B cell (primary cell): ENCODE results near the gene MAP1B. TPM values are rescaled to one million over a fixed set of nuclear protein-coding genes. Genes with fewer than 3 reads are reported as not detected.

Experiments used
- ATAC-seq: fragments of 200-7000 bp; cut with Tn5 transposase; one replicate; pipeline ENCODE4 v1.10.0; 2021; ENCODE audit warnings: low read depth, mild to moderate bottlenecking, moderate number of reproducible peaks, moderate library complexity
- CTCF ChIA-PET: fragments of 350-600 bp; sonication (Branson Sonifier 250); formaldehyde crosslinking; loops from one replicate; lab custom pipeline; 2021; ENCODE audit warnings: antibody characterized with exemption, inconsistent platforms; lab: Charles Lee
- POLR2A ChIA-PET: fragments of 350-600 bp; sonication (Branson Sonifier 250); formaldehyde crosslinking; loops from one replicate; lab custom pipeline; 2021; ENCODE audit warnings: antibody characterized with exemption; lab: Charles Lee
- DNase-seq: peaks from one replicate; pipeline ENCODE4 v3.0.0; 2013
- H2AFZ ChIP-seq: 2 replicates; pipeline ENCODE4 v1.6.1; 2012; ENCODE audit warnings: mild to moderate bottlenecking, low read depth, low read length; ENCODE audit not compliant: insufficient read depth, poor library complexity, severe bottlenecking
- H3K27ac ChIP-seq, 2 donors: 1 replicate in 1 of 2; 2 replicates in 1 of 2; pipeline ENCODE4 v1.5.1; 2012 to 2013; ENCODE audit warnings: low read length in 2 of 2, mild to moderate bottlenecking in 2 of 2, moderate library complexity in 1 of 2
- H3K27me3 ChIP-seq, 4 experiments: fragments of 200-600 bp in 1 of 4; sonication (generic) in 1 of 4; replicated peaks in 1 of 4; 1 replicate in 2 of 4; 2 replicates in 2 of 4; pipeline versions ENCODE4 v1.6.1 to v1.7.0; 2013 to 2016; ENCODE audit warnings: low read length in 3 of 4, mild to moderate bottlenecking in 2 of 4, mixed read lengths in 1 of 4, moderate library complexity in 1 of 4; ENCODE audit not compliant: insufficient read depth in 4 of 4, control insufficient read depth in 3 of 4; ENCODE audit errors: control extremely low read depth in 1 of 4
- H3K36me3 ChIP-seq, 2 experiments: replicated peaks in 1 of 2; 1 replicate in 1 of 2; 2 replicates in 1 of 2; pipeline versions ENCODE4 v1.6.1 to v1.7.1; 2013; ENCODE audit warnings: low read length in 1 of 2; ENCODE audit not compliant: insufficient read depth in 2 of 2, control insufficient read depth in 1 of 2; ENCODE audit errors: control extremely low read depth in 1 of 2, extremely low read depth in 1 of 2
- H3K4me1 ChIP-seq, 2 donors: fragments of 200-600 bp in 1 of 2; sonication (generic) in 1 of 2; 1 replicate in 1 of 2; 2 replicates in 1 of 2; pipeline versions ENCODE4 v1.5.1 to v1.6.1; 2013 to 2017; ENCODE audit warnings: low read length in 2 of 2; ENCODE audit not compliant: control insufficient read depth in 2 of 2, insufficient read depth in 2 of 2
- H3K4me2 ChIP-seq: replicated peaks from 2 replicates; pipeline ENCODE3; 2012; ENCODE audit warnings: mild to moderate bottlenecking, low read depth, low read length; ENCODE audit not compliant: poor library complexity, severe bottlenecking
- H3K4me3 ChIP-seq, 5 experiments: fragments of 200-600 bp in 1 of 5; sonication (generic) in 1 of 5; 1 replicate in 3 of 5; 2 replicates in 2 of 5; pipeline versions ENCODE4 v1.5.1 to v1.7.0; 2011 to 2016; ENCODE audit warnings: low read length in 4 of 5, mild to moderate bottlenecking in 4 of 5, low read depth in 2 of 5, control low read depth in 1 of 5, moderate library complexity in 1 of 5; ENCODE audit not compliant: insufficient read depth in 1 of 5; ENCODE audit errors: control extremely low read depth in 1 of 5, extremely low read depth in 1 of 5
- H3K79me2 ChIP-seq: fragments of 200-600 bp; sonication (generic); one replicate; pipeline ENCODE4 v1.6.0; 2016; ENCODE audit warnings: low read length; ENCODE audit not compliant: control insufficient read depth, insufficient read depth
- H3K9ac ChIP-seq: fragments of 200-600 bp; sonication (generic); 2 replicates; pipeline ENCODE4 v1.6.1; 2017; ENCODE audit warnings: mild to moderate bottlenecking, low read length, moderate library complexity
- H3K9me3 ChIP-seq, 3 donors: one replicate each; pipeline versions ENCODE4 v1.6.1 to v1.7.1; 2013; ENCODE audit warnings: low read length in 2 of 3; ENCODE audit not compliant: control insufficient read depth in 2 of 3, insufficient read depth in 1 of 3; ENCODE audit errors: control extremely low read depth in 1 of 3
- H4K20me1 ChIP-seq: 2 replicates; pipeline ENCODE4 v1.6.0; 2012; ENCODE audit warnings: mild to moderate bottlenecking, low read length; ENCODE audit not compliant: insufficient read depth, control insufficient read depth, poor library complexity, severe bottlenecking
- H3K27ac Mint-ChIP-seq: one replicate; pipeline ENCODE4 v1.8.0; 2021; ENCODE audit warnings: mixed read lengths
- H3K27me3 Mint-ChIP-seq: one replicate; pipeline ENCODE4 v1.8.0; 2021; ENCODE audit warnings: mixed read lengths
- H3K4me1 Mint-ChIP-seq: one replicate; pipeline ENCODE4 v1.8.0; 2021; ENCODE audit warnings: mixed read lengths
- H3K4me3 Mint-ChIP-seq: one replicate; pipeline ENCODE4 v1.8.0; 2021; ENCODE audit warnings: mixed read lengths
- H3K9me3 Mint-ChIP-seq: one replicate; pipeline ENCODE4 v1.8.0; 2022; ENCODE audit warnings: mixed read lengths; ENCODE audit not compliant: insufficient read depth
- EZH2 ChIP-seq: IDR thresholded peaks from 2 replicates; pipeline ENCODE4 v1.6.1; 2012; ENCODE audit warnings: borderline replicate concordance, low read depth, mild to moderate bottlenecking, moderate library complexity, low read length; ENCODE audit not compliant: insufficient read depth, poor library complexity, severe bottlenecking
- WGBS: methylation state at CpG from one replicate; pipeline ENCODE4 v1.1.5; 2013; ENCODE audit warnings: missing lambda C conversion rate; ENCODE audit not compliant: insufficient coverage; 5-methylcytosine and 5-hydroxymethylcytosine counted together
- intact Hi-C: fragments of 100-400 bp; cut with micrococcal nuclease; formaldehyde crosslinking; loops from one replicate; pipeline ENCODE4 v1.10.0; 2022
- polyA plus RNA-seq: library from polyadenylated mRNA; depleted of rRNA; stranded (reverse); fragments of >200 nt; gene quantifications from 2 replicates; pipeline ENCODE4 v1.2.3, GENCODE V29; 2012
- total RNA-seq, 2 donors: library from RNA; stranded (reverse); fragments of 120-200 nt in 1 of 2; gene quantifications; 1 replicate in 1 of 2; 2 replicates in 1 of 2; pipeline versions ENCODE4 v1.2.3 to v1.2.4, GENCODE V29; 2013 to 2022
- TF ChIP-seq, protein P1 (sequence below): fragments of 200-600 bp; IDR thresholded peaks from one replicate; pipeline ENCODE4 v1.8.0; 2022; ENCODE audit warnings: antibody characterized with exemption, mild to moderate bottlenecking

MAP1B gene
- total and polyA plus RNA-seq, 2 donors (not counting 1 experiment from before 2014, with no cell fraction given): 0.15 TPM; not detected in 1

DNA sequence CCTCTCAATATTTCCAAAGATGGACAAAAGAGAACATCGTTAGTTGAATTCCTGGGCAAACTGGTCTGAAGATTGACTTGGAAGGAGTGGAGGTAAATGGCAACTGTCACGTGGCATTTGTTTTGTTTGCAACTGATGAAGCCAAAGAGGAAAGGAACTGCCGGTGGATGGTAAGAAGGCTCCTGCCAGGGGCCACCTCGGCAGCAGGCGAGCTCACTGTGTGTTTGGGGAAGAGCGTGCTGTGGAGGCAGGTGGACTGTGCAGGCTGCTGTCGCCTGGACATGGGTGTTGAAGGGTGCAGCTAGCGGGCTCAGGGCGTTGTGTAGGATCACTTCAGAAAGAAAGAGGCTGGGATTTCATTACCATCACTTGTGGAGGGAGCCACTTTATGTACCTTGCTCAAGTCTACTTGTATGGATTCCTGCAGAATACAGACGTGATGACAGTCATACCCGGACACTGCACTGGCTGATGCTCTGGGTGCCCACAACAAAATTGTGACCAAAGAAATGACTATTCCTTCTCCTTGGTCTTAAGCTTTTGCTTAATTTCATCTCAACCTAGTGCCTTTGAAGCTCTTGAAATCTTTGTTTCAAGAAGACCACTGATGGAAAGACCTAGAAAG lies 72.7 kb downstream of the MAP1B start:
- CTCF ChIA-PET: no interaction called here
- intact Hi-C loops: no loop called here
- Histone ChIP-seq H3K27ac (no peak overlapping the region), H3K4me1 (no peaks in the 10 kb centered on the region), H3K27me3 (peaks cover 0 to 10% (median 0%) of the 10 kb centered on the region in 4 experiments), H2AFZ (no peak overlapping the region), H3K4me3 (no peak overlapping the region), H3K79me2 (no peaks in the 10 kb centered on the region), H3K9me3 (no peaks in the 10 kb centered on the region), H3K4me2 (no peak overlapping the region), H4K20me1 (no peaks in the 10 kb centered on the region), H3K36me3 (no peaks in the 10 kb centered on the region), H3K9ac (no peak overlapping the region)
- no peaks in the 10 kb centered on the region for H3K9me3 Mint-ChIP-seq
- H3K4me1 Mint-ChIP-seq: no peaks in the 10 kb centered on the region
- no peak for DNase-seq
- TF ChIP-seq EZH2: no peak
- TF ChIP-seq, protein P1, sequence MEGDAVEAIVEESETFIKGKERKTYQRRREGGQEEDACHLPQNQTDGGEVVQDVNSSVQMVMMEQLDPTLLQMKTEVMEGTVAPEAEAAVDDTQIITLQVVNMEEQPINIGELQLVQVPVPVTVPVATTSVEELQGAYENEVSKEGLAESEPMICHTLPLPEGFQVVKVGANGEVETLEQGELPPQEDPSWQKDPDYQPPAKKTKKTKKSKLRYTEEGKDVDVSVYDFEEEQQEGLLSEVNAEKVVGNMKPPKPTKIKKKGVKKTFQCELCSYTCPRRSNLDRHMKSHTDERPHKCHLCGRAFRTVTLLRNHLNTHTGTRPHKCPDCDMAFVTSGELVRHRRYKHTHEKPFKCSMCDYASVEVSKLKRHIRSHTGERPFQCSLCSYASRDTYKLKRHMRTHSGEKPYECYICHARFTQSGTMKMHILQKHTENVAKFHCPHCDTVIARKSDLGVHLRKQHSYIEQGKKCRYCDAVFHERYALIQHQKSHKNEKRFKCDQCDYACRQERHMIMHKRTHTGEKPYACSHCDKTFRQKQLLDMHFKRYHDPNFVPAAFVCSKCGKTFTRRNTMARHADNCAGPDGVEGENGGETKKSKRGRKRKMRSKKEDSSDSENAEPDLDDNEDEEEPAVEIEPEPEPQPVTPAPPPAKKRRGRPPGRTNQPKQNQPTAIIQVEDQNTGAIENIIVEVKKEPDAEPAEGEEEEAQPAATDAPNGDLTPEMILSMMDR: no peak
- H3K27me3 Mint-ChIP-seq: peaks cover 26% of the 10 kb centered on the region
- no peak overlapping the region for H3K27ac Mint-ChIP-seq
- 96% methylated on average over 11 of the region's 11 CpGs for WGBS
- POLR2A ChIA-PET: no interaction called here
- ATAC-seq: no peak
- H3K4me3 Mint-ChIP-seq: no peak overlapping the region

DNA sequence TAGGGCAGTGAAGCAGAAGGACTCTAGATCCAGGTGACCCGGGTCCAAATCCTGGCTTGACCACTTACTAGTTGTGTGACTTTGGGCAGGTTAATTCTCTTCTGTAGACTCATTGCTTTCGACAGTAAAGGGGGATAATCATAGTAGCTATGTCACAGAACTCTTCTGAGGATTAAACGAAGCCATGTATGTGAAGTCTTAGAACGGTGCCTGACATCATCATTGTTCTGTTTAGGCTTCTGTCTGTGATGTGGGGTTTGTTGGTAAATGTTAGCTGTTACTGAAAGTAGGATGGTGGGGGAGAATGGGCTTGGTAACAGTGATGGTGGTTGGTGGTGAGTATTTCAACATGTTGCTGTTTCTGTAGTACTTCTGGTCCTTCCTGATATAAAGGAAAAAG lies 73.7 kb downstream of the MAP1B start:
- no peaks in the 10 kb centered on the region for H3K79me2 ChIP-seq
- H3K4me3 Mint-ChIP-seq: no peak overlapping the region
- H3K9me3 ChIP-seq: no peaks in the 10 kb centered on the region
- WGBS: 69% methylated on average over 4 of the region's 4 CpGs
- H3K27ac Mint-ChIP-seq: no peak overlapping the region
- peaks cover 0 to 10% (median 0%) of the 10 kb centered on the region in 4 experiments for H3K27me3 ChIP-seq
- no peak overlapping the region for H3K27ac ChIP-seq
- H3K27me3 Mint-ChIP-seq: peaks cover 26% of the 10 kb centered on the region
- no peak for DNase-seq
- H3K4me2 ChIP-seq: no peak overlapping the region
- intact Hi-C loops: no loop called here
- no peak overlapping the region for H3K4me3 ChIP-seq
- POLR2A ChIA-PET: no interaction called here
- no peaks in the 10 kb centered on the region for H3K9me3 Mint-ChIP-seq
- no peaks in the 10 kb centered on the region for H3K4me1 ChIP-seq
- CTCF ChIA-PET: no interaction called here
- H3K9ac ChIP-seq: no peak overlapping the region
- no peak overlapping the region for H2AFZ ChIP-seq
- H3K36me3 ChIP-seq: no peaks in the 10 kb centered on the region
- no peak for TF ChIP-seq EZH2
- TF ChIP-seq, protein P1: no peak
- no peaks in the 10 kb centered on the region for H4K20me1 ChIP-seq
- no peak for ATAC-seq
- H3K4me1 Mint-ChIP-seq: no peaks in the 10 kb centered on the region
